ENCODE measurements around the gene TH. TPM values are rescaled to one million over a fixed set of nuclear protein-coding genes. Genes with fewer than 3 reads are reported as not detected.

TH gene
- total and polyA plus RNA-seq, 2 experiments from 2014 or later, result 0.34 TPM; not detected in 1

- no peak overlapping the region for H3K27ac ChIP-seq (ENCODE audit: low read depth)
- no peak overlapping the region for H3K27ac Mint-ChIP-seq
- H3K4me3 ChIP-seq, result no peak overlapping the region
- no peaks in the 10 kb centered on the region for H3F3A ChIP-seq (replicated peaks; ENCODE audit: low read depth)
- no peak overlapping the region for H3K4me2 ChIP-seq
- H3K27me3 Mint-ChIP-seq (ENCODE audit: insufficient read depth, low read depth, poor library complexity), result peaks cover 25% of the 10 kb centered on the region
- ATAC-seq (no peak), DNase-seq (ENCODE audit: low spot score) (no peak)
- H3K4me1 ChIP-seq (ENCODE audit: insufficient read depth), result peaks cover 10% of the 10 kb centered on the region; the same call in 1 of the 2 replicates
- no peak overlapping the region for H3K4me3 Mint-ChIP-seq
- H3K9me2 ChIP-seq (ENCODE audit: insufficient read depth), result no peaks in the 10 kb centered on the region
- no peaks in the 10 kb centered on the region for H3K36me3 Mint-ChIP-seq (ENCODE audit: low read depth)
- no peak overlapping the region for H2AFZ ChIP-seq
- H3K36me3 ChIP-seq (ENCODE audit: insufficient read depth), result no peaks in the 10 kb centered on the region
- H3K27me3 ChIP-seq (ENCODE audit: insufficient read depth), result no peaks in the 10 kb centered on the region
- H3K4me1 Mint-ChIP-seq, result peaks cover 23% of the 10 kb centered on the region
- H3K79me2 ChIP-seq (replicated peaks; ENCODE audit: insufficient read depth), result no peaks in the 10 kb centered on the region
- no peaks in the 10 kb centered on the region for H4K20me1 ChIP-seq (replicated peaks; ENCODE audit: insufficient read depth)
- no peak for TF ChIP-seq EZH2phosphoT487 (IDR thresholded peaks at IDR 0.05; ENCODE audit: unreplicated experiment)
- no peak for TF ChIP-seq ETS1 (IDR thresholded peaks at IDR 0.05)
- no peak for TF ChIP-seq STAT1 (IDR thresholded peaks at IDR 0.05; ENCODE audit: unreplicated experiment)
- TF ChIP-seq ZNF114 (CRISPR knock-in tag; IDR thresholded peaks at IDR 0.05), result no peak
- TF ChIP-seq CREB1 (CRISPR knock-in tag; IDR thresholded peaks at IDR 0.05; ENCODE audit: low read depth), result no peak
- no peak for TF ChIP-seq REST (IDR thresholded peaks at IDR 0.05; ENCODE audit: unreplicated experiment)
- no peak for TF ChIP-seq ZNF462 (CRISPR knock-in tag; IDR thresholded peaks at IDR 0.05)
- TF ChIP-seq EZH2 (IDR thresholded peaks at IDR 0.05; ENCODE audit: low read depth, unreplicated experiment), result no peak
- H3K9me3 Mint-ChIP-seq, result no peaks in the 10 kb centered on the region; the same call in 2 of the 3 replicates
Observed at GRCh38 chr11:2212411-2213251, 41.0 kb upstream of the TH start.

Data from GM23338 (cell line).